Left ventricle myocardium inferior (tissue), 1 donor: Measurements from ENCODE around the gene NUBP1. TPM values are rescaled to one million over a fixed set of nuclear protein-coding genes. Genes with fewer than 3 reads are reported as not detected.
"Not testable (repeated sequence)": the region's sequence is repeated elsewhere in the genome, so short reads cannot be mapped to it uniquely, and the experiment has no call there.

ENCODE experiments used
- DNase-seq: peaks from one replicate; pipeline ENCODE4 v3.0.0-alpha.2; 2020
- H3K27ac ChIP-seq: fragments of 200-600 bp; replicated peaks from 2 replicates; pipeline ENCODE4 v1.8.0; 2021
- H3K27me3 ChIP-seq: fragments of 200-600 bp; 2 replicates; pipeline ENCODE4 v1.8.0; 2021; ENCODE audit warnings: low read depth
- H3K36me3 ChIP-seq: fragments of 200-600 bp; 2 replicates; pipeline ENCODE4 v1.8.0; 2021
- H3K4me1 ChIP-seq: fragments of 200-600 bp; 2 replicates; pipeline ENCODE4 v1.8.0; 2021
- H3K4me3 ChIP-seq: fragments of 200-600 bp; 2 replicates; pipeline ENCODE4 v1.8.0; 2021; ENCODE audit warnings: mild to moderate bottlenecking, moderate library complexity
- H3K9me3 ChIP-seq: fragments of 200-600 bp; replicated peaks from 2 replicates; pipeline ENCODE4 v1.8.0; 2021
- intact Hi-C: fragments of 100-400 bp; cut with micrococcal nuclease; formaldehyde crosslinking; loops from one replicate; pipeline ENCODE4 v1.11.0; 2022
- total RNA-seq: library from RNA; stranded (reverse); fragmentation: NEBNext Ultra II Directional; extraction: Animal tissue kit (Norgen Biotek cat#: 25700); gene quantifications from one replicate; pipeline ENCODE4 v1.2.1, GENCODE V29; 2021
- TF ChIP-seq, protein P1 (sequence below): fragments of 200-600 bp; IDR thresholded peaks from 2 replicates; pipeline ENCODE4 v1.8.0; 2021; ENCODE audit warnings: antibody characterized with exemption, mild to moderate bottlenecking, borderline replicate concordance
- donor health status: DM: no; HTN: yes; CAD: no; lungs with severe emphysema.

NUBP1 gene
- total RNA-seq, 1 donor from 2014 or later: 50.6 TPM

GRCh38 chr16:10782628-10783027 lies 39.0 kb downstream of the NUBP1 start:
- Histone ChIP-seq H3K9me3 (no peaks in the 10 kb centered on the region), H3K36me3 (no peaks in the 10 kb centered on the region), H3K27ac (no peak overlapping the region), H3K4me3 (no peak overlapping the region), H3K27me3 (no peaks in the 10 kb centered on the region), H3K4me1 (no peaks in the 10 kb centered on the region)
- intact Hi-C loops: no loop called here
- DNase-seq: no peak
- TF ChIP-seq, protein P1, sequence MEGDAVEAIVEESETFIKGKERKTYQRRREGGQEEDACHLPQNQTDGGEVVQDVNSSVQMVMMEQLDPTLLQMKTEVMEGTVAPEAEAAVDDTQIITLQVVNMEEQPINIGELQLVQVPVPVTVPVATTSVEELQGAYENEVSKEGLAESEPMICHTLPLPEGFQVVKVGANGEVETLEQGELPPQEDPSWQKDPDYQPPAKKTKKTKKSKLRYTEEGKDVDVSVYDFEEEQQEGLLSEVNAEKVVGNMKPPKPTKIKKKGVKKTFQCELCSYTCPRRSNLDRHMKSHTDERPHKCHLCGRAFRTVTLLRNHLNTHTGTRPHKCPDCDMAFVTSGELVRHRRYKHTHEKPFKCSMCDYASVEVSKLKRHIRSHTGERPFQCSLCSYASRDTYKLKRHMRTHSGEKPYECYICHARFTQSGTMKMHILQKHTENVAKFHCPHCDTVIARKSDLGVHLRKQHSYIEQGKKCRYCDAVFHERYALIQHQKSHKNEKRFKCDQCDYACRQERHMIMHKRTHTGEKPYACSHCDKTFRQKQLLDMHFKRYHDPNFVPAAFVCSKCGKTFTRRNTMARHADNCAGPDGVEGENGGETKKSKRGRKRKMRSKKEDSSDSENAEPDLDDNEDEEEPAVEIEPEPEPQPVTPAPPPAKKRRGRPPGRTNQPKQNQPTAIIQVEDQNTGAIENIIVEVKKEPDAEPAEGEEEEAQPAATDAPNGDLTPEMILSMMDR: no peak

- H3K9me3 ChIP-seq: no peaks in the 10 kb centered on the region
- no peak overlapping the region for H3K4me3 ChIP-seq
- intact Hi-C loops: no loop called here
Measured at GRCh38 chr16:10787304-10787703, 43.7 kb downstream of the NUBP1 start.

GRCh38 chr16:10788630-10789029 lies 45.0 kb downstream of the NUBP1 start:
- H3K9me3 ChIP-seq, H3K27me3 ChIP-seq, H3K4me1 ChIP-seq, DNase-seq, H3K4me3 ChIP-seq, H3K27ac ChIP-seq, H3K36me3 ChIP-seq, intact Hi-C loops: not testable (repeated sequence)

More at GRCh38 chr16:10787304-10787703, 43.7 kb downstream of the NUBP1 start:
- Histone ChIP-seq H3K36me3 (no peaks in the 10 kb centered on the region), H3K4me1 (peaks cover under 1% of the 10 kb centered on the region), H3K27me3 (no peaks in the 10 kb centered on the region), H3K27ac (no peak overlapping the region)
- no peak for DNase-seq
- TF ChIP-seq, protein P1: no peak

GRCh38 chr16:10791048-10791447 lies 47.4 kb downstream of the NUBP1 start:
- H3K9me3 ChIP-seq: no peaks in the 10 kb centered on the region
- TF ChIP-seq, protein P1: no peak
- no peak for DNase-seq
- H3K4me1 ChIP-seq: peaks cover 7% of the 10 kb centered on the region
- H3K4me3 ChIP-seq: no peak overlapping the region
- H3K27me3 ChIP-seq: no peaks in the 10 kb centered on the region
- intact Hi-C loops: no loop called here
- no peak overlapping the region for H3K27ac ChIP-seq
- no peaks in the 10 kb centered on the region for H3K36me3 ChIP-seq

DNA sequence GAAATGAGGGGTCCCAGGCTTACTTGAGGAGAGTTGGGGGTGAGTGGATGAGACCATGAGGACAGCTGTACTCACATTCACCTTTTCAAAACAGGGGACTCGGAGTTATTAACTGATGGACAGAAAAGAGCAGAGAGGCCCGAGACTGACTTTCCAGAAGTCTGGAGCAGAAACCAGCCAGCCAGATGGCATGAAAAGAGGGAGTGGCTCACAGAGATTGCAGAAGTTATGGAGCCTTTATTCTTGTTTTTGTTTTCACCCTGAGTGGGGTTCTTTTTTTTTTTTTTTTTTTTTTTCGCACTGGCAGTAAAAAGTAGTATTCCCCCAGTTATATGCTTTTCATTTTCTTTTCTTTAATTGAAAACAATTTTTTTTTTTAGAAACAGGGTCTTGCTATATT lies 56.1 kb downstream of the NUBP1 start:
- Histone ChIP-seq H3K4me3 (no peak overlapping the region), H3K27ac (no peak overlapping the region), H3K36me3 (no peaks in the 10 kb centered on the region), H3K27me3 (no peaks in the 10 kb centered on the region), H3K4me1 (no peaks in the 10 kb centered on the region), H3K9me3 (peaks cover 3% of the 10 kb centered on the region)
- DNase-seq: no peak
- intact Hi-C loops: no loop called here
- TF ChIP-seq, protein P1: no peak

GRCh38 chr16:10805334-10805733 lies 61.7 kb downstream of the NUBP1 start:
- H3K4me3 ChIP-seq: no peak overlapping the region
- no peaks in the 10 kb centered on the region for H3K9me3 ChIP-seq
- no peaks in the 10 kb centered on the region for H3K27me3 ChIP-seq
- TF ChIP-seq, protein P1: no peak
- no peaks in the 10 kb centered on the region for H3K4me1 ChIP-seq
- H3K36me3 ChIP-seq: no peaks in the 10 kb centered on the region
- intact Hi-C loops: no loop called here
- H3K27ac ChIP-seq: no peak overlapping the region
- no peak for DNase-seq
